Astrocyte of the cerebellum (primary cell): ENCODE measurements around the gene FMO3.

Source experiments
- DNase-seq: peaks from one replicate; pipeline ENCODE4 v3.0.0-alpha.2; 2011; ENCODE audit warnings: low read depth
- H3K4me3 ChIP-seq: 2 replicates; pipeline ENCODE4 v1.5.1; 2011; ENCODE audit warnings: mild to moderate bottlenecking, low read depth, low read length, moderate library complexity
- CTCF ChIP-seq: IDR thresholded peaks from 2 replicates; pipeline ENCODE4 v1.5.1; 2012; ENCODE audit warnings: low read length, low read depth, moderate library complexity, mild to moderate bottlenecking; ENCODE audit errors: missing control alignments
- in situ Hi-C: cut with HindIII; loops from 2 replicates; pipeline ENCODE4 v1.10.0; 2017; ENCODE audit warnings: low sequenced_read_pairs

Gene FMO3

DNA sequence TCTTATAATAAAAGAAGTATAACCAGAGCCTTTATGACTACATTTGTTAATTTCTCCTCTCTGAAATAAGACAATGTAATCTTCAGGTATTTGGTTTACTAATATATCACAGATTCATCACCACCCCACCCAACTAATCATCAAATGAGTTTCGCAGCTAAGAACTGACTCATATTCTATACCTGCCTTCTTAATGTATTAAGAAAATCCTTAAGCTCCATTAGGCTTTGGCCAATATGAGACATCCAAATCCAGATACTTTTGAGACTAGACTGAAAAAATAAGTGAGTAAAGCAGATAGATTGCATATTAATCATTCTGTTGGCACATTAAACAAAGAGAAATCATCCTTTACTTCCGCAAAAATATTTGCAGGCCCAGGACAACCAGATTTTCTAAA lies 75.7 kb downstream of the FMO3 start:
- TF ChIP-seq CTCF, result no peak
- in situ Hi-C loops, result no loop called here

More for the DNA sequence above, 75.7 kb downstream of the FMO3 start:
- no peak for DNase-seq
- no peak overlapping the region for H3K4me3 ChIP-seq
